ENCODE data around the gene TGM3. TPM values are rescaled to one million over a fixed set of nuclear protein-coding genes. Genes with fewer than 3 reads are reported as not detected.
A peak's percentile ranks its signal among the peaks of the same experiment; 100 is the strongest.

Gene TGM3
- total RNA-seq, 1 experiment from 2014 or later = not detected

DNA sequence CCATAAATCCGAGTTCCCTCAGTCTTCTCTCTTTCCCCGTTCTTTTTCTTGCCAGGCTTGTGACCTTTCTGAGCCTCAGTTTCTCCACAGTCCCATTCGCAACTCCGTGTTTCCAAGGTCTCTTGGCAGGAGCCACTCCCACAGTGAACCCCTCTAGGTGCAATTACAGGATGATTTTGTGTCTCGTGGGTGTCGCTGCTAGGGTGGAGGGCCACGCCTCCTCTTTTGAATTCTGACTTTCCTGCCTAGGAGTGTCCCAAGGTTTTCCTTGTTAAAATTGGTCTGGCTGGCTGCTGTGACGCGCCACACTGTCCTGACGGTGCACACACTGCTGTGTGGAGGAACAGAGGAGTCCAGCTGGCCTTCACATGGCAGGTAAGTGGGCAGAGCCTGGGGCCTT lies 84.8 kb downstream of the TGM3 start, which contains the start of gene TGM6:
TSS of gene TGM6 (plus strand) at position 301 of the 400 bp plus-strand sequence. CDS start at position 369, 68 bp downstream.
- DNase-seq (ENCODE audit: unreplicated experiment) = no peak
- ChIA-PET POLR2A (interaction anchor here (1.0 kb wide), 1 partner anchor 16 kb away, joined by 3 read pairs; no protein-coding TSS in a partner anchor), CTCF (interaction anchor here (0.7 to 1.4 kb wide), 2 partner anchors 71 to 73 kb away, joined by 3 to 4 read pairs; no protein-coding TSS in a partner anchor)
- Mint-ChIP-seq H3K9me3 (ENCODE audit: unreplicated experiment) (no peaks in the 10 kb centered on the region), H3K27ac (ENCODE audit: low read depth, unreplicated experiment) (no peak within 1 kb of the TSS), H3K27me3 (ENCODE audit: insufficient read depth, unreplicated experiment) (no peaks in the 10 kb centered on the region), H3K4me1 (ENCODE audit: insufficient read depth, unreplicated experiment) (peaks cover 5% of the 10 kb centered on the region), H3K4me3 (ENCODE audit: unreplicated experiment) (no peak within 1 kb of the TSS), H3K36me3 (ENCODE audit: insufficient read depth, unreplicated experiment) (no peaks in the 10 kb centered on the region)
- BruUV-seq (replicated peaks) = no TSS peak
- intact Hi-C loops (cut with micrococcal nuclease) = no loop called here
- TF ChIP-seq, protein P1, sequence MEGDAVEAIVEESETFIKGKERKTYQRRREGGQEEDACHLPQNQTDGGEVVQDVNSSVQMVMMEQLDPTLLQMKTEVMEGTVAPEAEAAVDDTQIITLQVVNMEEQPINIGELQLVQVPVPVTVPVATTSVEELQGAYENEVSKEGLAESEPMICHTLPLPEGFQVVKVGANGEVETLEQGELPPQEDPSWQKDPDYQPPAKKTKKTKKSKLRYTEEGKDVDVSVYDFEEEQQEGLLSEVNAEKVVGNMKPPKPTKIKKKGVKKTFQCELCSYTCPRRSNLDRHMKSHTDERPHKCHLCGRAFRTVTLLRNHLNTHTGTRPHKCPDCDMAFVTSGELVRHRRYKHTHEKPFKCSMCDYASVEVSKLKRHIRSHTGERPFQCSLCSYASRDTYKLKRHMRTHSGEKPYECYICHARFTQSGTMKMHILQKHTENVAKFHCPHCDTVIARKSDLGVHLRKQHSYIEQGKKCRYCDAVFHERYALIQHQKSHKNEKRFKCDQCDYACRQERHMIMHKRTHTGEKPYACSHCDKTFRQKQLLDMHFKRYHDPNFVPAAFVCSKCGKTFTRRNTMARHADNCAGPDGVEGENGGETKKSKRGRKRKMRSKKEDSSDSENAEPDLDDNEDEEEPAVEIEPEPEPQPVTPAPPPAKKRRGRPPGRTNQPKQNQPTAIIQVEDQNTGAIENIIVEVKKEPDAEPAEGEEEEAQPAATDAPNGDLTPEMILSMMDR (IDR thresholded peaks at IDR 0.05; ENCODE audit: unreplicated experiment) = no peak

DNA sequence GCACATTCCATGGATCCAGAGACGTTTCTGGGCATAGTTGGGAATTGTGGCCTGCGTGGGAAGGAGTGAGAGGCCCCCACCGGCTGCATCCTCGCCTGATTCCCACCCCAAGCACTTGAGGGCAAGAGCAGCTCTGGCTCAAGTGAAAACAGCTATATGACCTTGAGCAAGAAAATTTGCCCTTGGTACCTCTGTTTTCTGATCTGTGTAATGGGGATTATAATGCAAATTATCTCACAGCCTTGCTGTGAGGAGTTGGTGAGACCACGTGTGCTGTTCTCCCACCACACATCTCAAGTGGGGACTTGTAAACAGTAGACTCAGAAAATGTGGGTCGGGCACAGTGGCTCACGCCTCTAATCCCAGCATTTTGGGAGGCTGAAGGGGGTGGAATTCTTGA lies 85.5 kb downstream of the TGM3 start:
- no peaks in the 10 kb centered on the region for H3K27me3 Mint-ChIP-seq (ENCODE audit: insufficient read depth, unreplicated experiment)
- TF ChIP-seq, protein P1 (IDR thresholded peaks at IDR 0.05; ENCODE audit: unreplicated experiment) = no peak
- no peaks in the 10 kb centered on the region for H3K36me3 Mint-ChIP-seq (ENCODE audit: insufficient read depth, unreplicated experiment)
- POLR2A ChIA-PET = interaction anchor here (0.6 kb wide), 1 partner anchor 230 kb away, joined by 3 read pairs; no protein-coding TSS in a partner anchor
- CTCF ChIA-PET = interaction anchor here (0.6 to 2.6 kb wide), 3 partner anchors 70 to 104 kb away, joined by 3 to 17 read pairs (median 5); no protein-coding TSS in a partner anchor
- no TSS peak for BruUV-seq (replicated peaks)
- peaks cover 5% of the 10 kb centered on the region for H3K4me1 Mint-ChIP-seq (ENCODE audit: insufficient read depth, unreplicated experiment)
- intact Hi-C loops (cut with micrococcal nuclease) = no loop called here
- no peak overlapping the region for H3K4me3 Mint-ChIP-seq (ENCODE audit: unreplicated experiment)
- H3K9me3 Mint-ChIP-seq (ENCODE audit: unreplicated experiment) = no peaks in the 10 kb centered on the region
- no peak overlapping the region for H3K27ac Mint-ChIP-seq (ENCODE audit: low read depth, unreplicated experiment)
- no peak for DNase-seq (ENCODE audit: unreplicated experiment)

DNA sequence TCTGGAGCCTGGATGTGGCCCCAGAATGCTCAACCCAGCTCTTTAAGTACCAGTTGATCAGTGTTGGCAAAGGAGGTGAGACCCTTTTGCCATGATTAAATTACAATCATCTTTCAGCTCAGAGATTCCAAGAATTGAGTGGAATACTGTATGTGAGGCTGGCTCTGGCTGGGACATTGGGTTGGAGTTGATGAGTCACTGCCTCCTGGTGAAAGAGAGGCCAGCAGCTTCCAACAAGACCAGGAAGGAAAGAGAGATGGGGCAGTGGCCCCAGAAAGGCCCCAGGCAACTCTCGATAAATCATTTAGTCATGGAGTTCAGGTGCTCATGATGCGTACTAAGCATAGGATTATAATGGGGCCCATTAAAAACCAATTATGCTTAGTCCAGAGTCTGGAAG lies 87.0 kb downstream of the TGM3 start:
- BruUV-seq (replicated peaks) = no TSS peak
- CTCF ChIA-PET = interaction anchor here (0.6 to 2.6 kb wide), 3 partner anchors 53 to 146 kb away, joined by 3 to 17 read pairs (median 6); no protein-coding TSS in a partner anchor
- H3K4me3 Mint-ChIP-seq (ENCODE audit: unreplicated experiment) = no peak overlapping the region
- peaks cover 14% of the 10 kb centered on the region for H3K4me1 Mint-ChIP-seq (ENCODE audit: insufficient read depth, unreplicated experiment)
- no peaks in the 10 kb centered on the region for H3K36me3 Mint-ChIP-seq (ENCODE audit: insufficient read depth, unreplicated experiment)
- intact Hi-C loops (cut with micrococcal nuclease) = no loop called here
- peak; percentile 61 for DNase-seq (ENCODE audit: unreplicated experiment)
- POLR2A ChIA-PET = interaction anchor here (1.1 kb wide), 1 partner anchor 41 kb away, joined by 3 read pairs; no protein-coding TSS in a partner anchor
- TF ChIP-seq, protein P1 (IDR thresholded peaks at IDR 0.05; ENCODE audit: unreplicated experiment) = no peak
- H3K9me3 Mint-ChIP-seq (ENCODE audit: unreplicated experiment) = no peaks in the 10 kb centered on the region
- H3K27me3 Mint-ChIP-seq (ENCODE audit: insufficient read depth, unreplicated experiment) = no peaks in the 10 kb centered on the region
- no peak overlapping the region for H3K27ac Mint-ChIP-seq (ENCODE audit: low read depth, unreplicated experiment)

DNA sequence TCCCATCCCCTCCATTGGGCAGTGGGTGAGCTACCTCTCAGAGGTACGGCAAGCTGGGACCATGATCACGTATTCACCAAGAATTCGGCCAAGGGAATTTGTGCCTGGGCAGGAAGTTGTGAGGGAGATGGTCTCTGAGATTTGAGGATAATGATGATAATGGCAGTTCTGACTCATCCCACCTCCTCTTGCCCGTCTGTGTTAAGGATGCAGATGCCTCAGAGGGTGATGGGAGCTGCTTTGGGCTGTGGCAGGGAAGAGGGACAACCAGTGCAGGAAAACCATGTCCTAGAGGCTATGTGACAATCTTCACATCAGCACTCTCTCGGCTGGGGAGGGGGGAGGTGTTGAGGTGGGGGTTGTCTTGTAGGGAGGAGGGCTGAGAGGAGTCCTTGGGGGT lies 89.2 kb downstream of the TGM3 start:
- TF ChIP-seq, protein P1 (IDR thresholded peaks at IDR 0.05; ENCODE audit: unreplicated experiment) = no peak
- ChIA-PET POLR2A (interaction anchor here (1.2 kb wide), 1 partner anchor 8 kb away, joined by 3 read pairs; no protein-coding TSS in a partner anchor), CTCF (interaction anchor here (1.1 to 2.2 kb wide), 5 partner anchors 16 to 202 kb away, joined by 3 to 10 read pairs (median 4); no protein-coding TSS in a partner anchor)
- DNase-seq (ENCODE audit: unreplicated experiment) = no peak
- peaks cover 14% of the 10 kb centered on the region for H3K4me1 Mint-ChIP-seq (ENCODE audit: insufficient read depth, unreplicated experiment)
- H3K27me3 Mint-ChIP-seq (ENCODE audit: insufficient read depth, unreplicated experiment) = no peaks in the 10 kb centered on the region
- no peak overlapping the region for H3K4me3 Mint-ChIP-seq (ENCODE audit: unreplicated experiment)
- no peaks in the 10 kb centered on the region for H3K9me3 Mint-ChIP-seq (ENCODE audit: unreplicated experiment)
- no peak overlapping the region for H3K27ac Mint-ChIP-seq (ENCODE audit: low read depth, unreplicated experiment)
- no peaks in the 10 kb centered on the region for H3K36me3 Mint-ChIP-seq (ENCODE audit: insufficient read depth, unreplicated experiment)
- no TSS peak for BruUV-seq (replicated peaks)
- intact Hi-C loops (cut with micrococcal nuclease) = no loop called here
